Astrocyte (in vitro differentiated cells and primary cell): Measurements from ENCODE around the gene ABCC10. TPM values are rescaled to one million over a fixed set of nuclear protein-coding genes. Genes with fewer than 3 reads are reported as not detected.

Experiments
- DNase-seq: peaks from one replicate; pipeline ENCODE4 v3.0.0-alpha.2; 2010; ENCODE audit warnings: low read depth
- FAIRE-seq: peaks from 2 replicates; lab custom pipeline; 2011; peaks lifted over from hg19 to GRCh38; lab: Jason Lieb, UNC
- H2AFZ ChIP-seq: 2 replicates; pipeline ENCODE4 v1.6.0; 2012; ENCODE audit warnings: low read depth, low read length, inconsistent platforms
- H3K27ac ChIP-seq: 2 replicates; pipeline ENCODE4 v1.5.1; 2011; ENCODE audit warnings: low read depth, low read length, inconsistent platforms
- H3K27me3 ChIP-seq: 2 replicates; pipeline ENCODE4 v1.6.0; 2011; ENCODE audit warnings: low read length, inconsistent platforms; ENCODE audit not compliant: insufficient read depth
- H3K36me3 ChIP-seq: 2 replicates; pipeline ENCODE4 v1.5.1; 2011; ENCODE audit warnings: low read length, inconsistent platforms; ENCODE audit not compliant: insufficient read depth
- H3K4me1 ChIP-seq: 2 replicates; pipeline ENCODE4 v1.5.1; 2011; ENCODE audit warnings: low read length, inconsistent platforms; ENCODE audit not compliant: insufficient read depth
- H3K4me2 ChIP-seq: 2 replicates; pipeline ENCODE4 v1.6.0; 2012; ENCODE audit warnings: low read length, inconsistent platforms
- H3K4me3 ChIP-seq: 2 replicates; pipeline ENCODE4 v1.5.1; 2011; ENCODE audit warnings: low read depth, mild to moderate bottlenecking, low read length, inconsistent platforms; ENCODE audit not compliant: insufficient read depth
- H3K79me2 ChIP-seq: 2 replicates; pipeline ENCODE4 v1.6.0; 2012; ENCODE audit warnings: mild to moderate bottlenecking, low read length, inconsistent platforms; ENCODE audit not compliant: insufficient read depth
- H3K9ac ChIP-seq: 2 replicates; pipeline ENCODE4 v1.6.0; 2012; ENCODE audit warnings: mild to moderate bottlenecking, low read length, inconsistent platforms
- H3K9me3 ChIP-seq: 2 replicates; pipeline ENCODE4 v1.5.1; 2012; ENCODE audit warnings: low read depth, mild to moderate bottlenecking, low read length, inconsistent platforms; ENCODE audit not compliant: insufficient read depth
- H4K20me1 ChIP-seq: 2 replicates; pipeline ENCODE4 v1.6.0; 2012; ENCODE audit warnings: low read length, inconsistent platforms; ENCODE audit not compliant: insufficient read depth
- H3K27ac Mint-ChIP-seq: one replicate; pipeline ENCODE4 v1.8.0; 2021; ENCODE audit warnings: mild to moderate bottlenecking, mixed read lengths; ENCODE audit not compliant: unreplicated experiment
- H3K27me3 Mint-ChIP-seq: one replicate; pipeline ENCODE4 v1.8.0; 2021; ENCODE audit warnings: low read depth, mixed read lengths; ENCODE audit not compliant: unreplicated experiment
- H3K36me3 Mint-ChIP-seq: one replicate; pipeline ENCODE4 v1.8.0; 2021; ENCODE audit warnings: low read depth, mixed read lengths; ENCODE audit not compliant: unreplicated experiment
- H3K4me1 Mint-ChIP-seq: one replicate; pipeline ENCODE4 v1.8.0; 2021; ENCODE audit warnings: low read depth, mixed read lengths; ENCODE audit not compliant: unreplicated experiment
- H3K4me3 Mint-ChIP-seq: one replicate; pipeline ENCODE4 v1.8.0; 2021; ENCODE audit warnings: mild to moderate bottlenecking, moderate library complexity, mixed read lengths; ENCODE audit not compliant: unreplicated experiment
- H3K9me3 Mint-ChIP-seq: one replicate; pipeline ENCODE4 v1.8.0; 2021; ENCODE audit warnings: mild to moderate bottlenecking, mixed read lengths; ENCODE audit not compliant: unreplicated experiment
- CTCF ChIP-seq: IDR thresholded peaks from 2 replicates; pipeline ENCODE4 v1.5.1; 2011; ENCODE audit warnings: low read depth, mild to moderate bottlenecking, inconsistent platforms, low read length, moderate library complexity; ENCODE audit not compliant: insufficient read depth
- EZH2 ChIP-seq: IDR thresholded peaks from 2 replicates; pipeline ENCODE4 v1.6.1; 2012; ENCODE audit warnings: mild to moderate bottlenecking, low read length, inconsistent platforms; ENCODE audit not compliant: insufficient read depth
- microRNA-seq: library from miRNA; unstranded; fragments of <30 nt; microRNA quantifications from one replicate; pipeline ENCODE4 v1.2.0, GENCODE V29; 2020
- total RNA-seq: library from RNA; stranded (reverse); gene quantifications from 2 replicates; pipeline ENCODE4 v1.2.1, GENCODE V29; 2021

ABCC10 gene
- total RNA-seq, 1 donor from 2014 or later = 37.2 TPM

DNA sequence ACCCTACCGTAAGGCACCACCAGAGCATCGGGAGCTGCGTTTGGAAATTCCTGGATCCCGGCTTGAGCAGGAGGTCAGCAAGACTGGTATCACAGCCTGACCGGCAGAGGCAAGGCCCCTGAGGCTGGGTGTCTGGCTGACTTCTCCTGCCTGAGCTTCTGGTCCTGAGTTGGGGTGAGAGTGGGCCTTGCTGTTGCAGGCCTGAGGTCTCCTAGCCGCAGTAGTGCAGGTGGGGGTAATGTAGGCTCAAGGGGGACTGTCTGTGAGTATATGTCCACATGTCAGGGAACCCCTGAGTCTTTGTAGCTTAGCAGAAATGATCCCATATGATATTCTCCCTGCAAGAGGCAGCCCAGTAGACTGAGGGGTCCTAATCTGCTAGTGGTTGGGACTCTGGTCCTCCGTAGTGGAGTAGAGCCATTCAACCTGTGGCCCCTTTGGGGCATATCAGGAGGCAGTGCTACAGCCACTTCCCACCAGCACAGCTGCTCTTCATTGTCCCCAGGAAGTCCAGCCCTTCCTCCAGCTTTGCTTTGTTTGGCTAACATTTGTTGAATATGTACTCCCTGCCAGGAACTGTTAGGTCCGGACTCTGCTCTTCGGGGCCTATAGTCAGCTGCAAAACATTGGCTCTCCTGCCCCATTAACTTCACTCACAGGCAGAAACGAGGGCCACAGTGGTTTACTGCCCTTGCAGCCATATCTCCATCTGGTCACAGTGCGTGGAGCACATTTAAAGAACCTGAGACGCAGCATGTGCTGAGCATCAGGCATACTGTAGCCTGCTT, 71.9 kb downstream of the ABCC10 start:
- Histone ChIP-seq H3K9me3 (no peaks in the 10 kb centered on the region), H2AFZ (no peak overlapping the region), H3K9ac (no peak overlapping the region), H3K4me3 (no peak overlapping the region), H4K20me1 (peaks cover 51% of the 10 kb centered on the region), H3K79me2 (peaks cover 20% of the 10 kb centered on the region), H3K4me1 (peaks cover 22% of the 10 kb centered on the region), H3K27me3 (no peaks in the 10 kb centered on the region), H3K4me2 (no peak overlapping the region), H3K27ac (no peak overlapping the region), H3K36me3 (peaks cover 26% of the 10 kb centered on the region)
- Mint-ChIP-seq H3K4me1 (peaks cover 17% of the 10 kb centered on the region), H3K27ac (no peak overlapping the region), H3K4me3 (no peak overlapping the region), H3K27me3 (no peaks in the 10 kb centered on the region), H3K36me3 (peaks cover 30% of the 10 kb centered on the region), H3K9me3 (no peaks in the 10 kb centered on the region)
- DNase-seq (no peak), FAIRE-seq (no peak)
- no peak for TF ChIP-seq EZH2
- TF ChIP-seq CTCF = no peak

Small RNA genes within 50 kb of the gene (microRNA-seq; reads per million reads assigned to microRNA genes)
- 3.8 reads per million, percentile 14 among the genes with 10 or more reads in this experiment for gene MIR6780B

Other genes starting within 250 kb of the ABCC10 start
- gene CUL9, start 245.3 kb upstream of the ABCC10 start, total RNA-seq = 11.1 TPM in 2 replicates
- gene DNPH1, start 198.1 kb upstream of the ABCC10 start, total RNA-seq = 15.1 and 17.6 TPM in 2 replicates
- gene TTBK1, start 184.1 kb upstream of the ABCC10 start, total RNA-seq = 0.14 TPM in 1 of 2 replicates, not detected in the other
- gene SLC22A7, start 129.3 kb upstream of the ABCC10 start, total RNA-seq = not detected in 2 replicates
- not detected in 2 replicates for gene CRIP3, start 118.7 kb upstream of the ABCC10 start, total RNA-seq
- 9.8 and 10.9 TPM in 2 replicates for gene ZNF318, start 57.9 kb upstream of the ABCC10 start, total RNA-seq
- gene DLK2, start 28.0 kb downstream of the ABCC10 start, total RNA-seq = 0.41 and 0.68 TPM in 2 replicates
- gene TJAP1, start 50.0 kb downstream of the ABCC10 start, total RNA-seq = 26.6 and 28.3 TPM in 2 replicates
- gene LRRC73, start 82.8 kb downstream of the ABCC10 start, total RNA-seq = 0.30 and 0.31 TPM in 2 replicates
- 132 and 141 TPM in 2 replicates for gene YIPF3, start 89.4 kb downstream of the ABCC10 start, total RNA-seq
- 41.8 and 46.2 TPM in 2 replicates for gene POLR1C, start 89.5 kb downstream of the ABCC10 start, total RNA-seq
- gene XPO5, start 148.5 kb downstream of the ABCC10 start, total RNA-seq = 53.0 and 62.6 TPM in 2 replicates
- gene POLH, start 148.6 kb downstream of the ABCC10 start, total RNA-seq = 53.0 and 58.0 TPM in 2 replicates
- gene GTPBP2, start 201.7 kb downstream of the ABCC10 start, total RNA-seq = 86.6 and 90.6 TPM in 2 replicates
- gene MAD2L1BP, start 208.3 kb downstream of the ABCC10 start, total RNA-seq = 28.0 and 32.2 TPM in 2 replicates
- gene RSPH9, start 217.5 kb downstream of the ABCC10 start, total RNA-seq = 0.30 and 0.55 TPM in 2 replicates